Measurements from ENCODE around the gene PPIL6. TPM values are rescaled to one million over a fixed set of nuclear protein-coding genes. Genes with fewer than 3 reads are reported as not detected.

The PPIL6 gene
- polyA plus RNA-seq, 1 experiment, result 0.83 TPM

- Histone ChIP-seq H3K9me3 (ENCODE audit: control insufficient read depth, insufficient read depth, low read length) (no peaks in the 10 kb centered on the region), H3K27me3 (ENCODE audit: control insufficient read depth, insufficient read depth, low read length) (no peaks in the 10 kb centered on the region), H3K4me3 (ENCODE audit: low read depth, low read length) (no peak overlapping the region), H3K27ac (ENCODE audit: low read depth, low read length) (no peak overlapping the region)
- ChIA-PET POLR2A (no interaction called here), CTCF (no interaction called here)
- TF ChIP-seq, protein P1, sequence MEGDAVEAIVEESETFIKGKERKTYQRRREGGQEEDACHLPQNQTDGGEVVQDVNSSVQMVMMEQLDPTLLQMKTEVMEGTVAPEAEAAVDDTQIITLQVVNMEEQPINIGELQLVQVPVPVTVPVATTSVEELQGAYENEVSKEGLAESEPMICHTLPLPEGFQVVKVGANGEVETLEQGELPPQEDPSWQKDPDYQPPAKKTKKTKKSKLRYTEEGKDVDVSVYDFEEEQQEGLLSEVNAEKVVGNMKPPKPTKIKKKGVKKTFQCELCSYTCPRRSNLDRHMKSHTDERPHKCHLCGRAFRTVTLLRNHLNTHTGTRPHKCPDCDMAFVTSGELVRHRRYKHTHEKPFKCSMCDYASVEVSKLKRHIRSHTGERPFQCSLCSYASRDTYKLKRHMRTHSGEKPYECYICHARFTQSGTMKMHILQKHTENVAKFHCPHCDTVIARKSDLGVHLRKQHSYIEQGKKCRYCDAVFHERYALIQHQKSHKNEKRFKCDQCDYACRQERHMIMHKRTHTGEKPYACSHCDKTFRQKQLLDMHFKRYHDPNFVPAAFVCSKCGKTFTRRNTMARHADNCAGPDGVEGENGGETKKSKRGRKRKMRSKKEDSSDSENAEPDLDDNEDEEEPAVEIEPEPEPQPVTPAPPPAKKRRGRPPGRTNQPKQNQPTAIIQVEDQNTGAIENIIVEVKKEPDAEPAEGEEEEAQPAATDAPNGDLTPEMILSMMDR (IDR thresholded peaks at IDR 0.05; ENCODE audit: low read depth, low read length), result no peak
- no peak for DNase-seq (ENCODE audit: low read depth, low spot score)
Measured at GRCh38 chr6:109424946-109425345, 15.5 kb downstream of the PPIL6 start.

DNA sequence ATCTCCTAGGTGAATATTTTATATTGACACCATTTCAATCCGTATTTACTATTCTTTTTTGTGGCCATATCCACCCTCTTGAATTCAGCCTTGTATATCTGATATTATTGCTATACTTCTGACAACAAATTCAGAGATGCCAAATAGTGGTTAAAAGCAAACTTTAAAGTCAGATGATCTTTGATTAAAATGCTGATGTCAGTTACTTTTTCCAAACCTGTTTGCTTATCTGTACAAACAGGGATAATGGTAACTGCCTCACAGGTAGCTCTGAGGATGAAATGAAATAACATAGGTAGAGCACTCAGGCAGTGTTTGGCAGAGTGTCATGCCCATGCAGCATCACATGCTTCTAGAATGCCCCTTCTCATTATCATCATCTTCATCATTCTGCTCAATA lies 19.2 kb downstream of the PPIL6 start:
- ChIA-PET CTCF (no interaction called here), POLR2A (no interaction called here)
- TF ChIP-seq, protein P1 (IDR thresholded peaks at IDR 0.05; ENCODE audit: low read depth, low read length), result no peak
- Histone ChIP-seq H3K4me3 (ENCODE audit: low read depth, low read length) (no peak overlapping the region), H3K27ac (ENCODE audit: low read depth, low read length) (no peak overlapping the region), H3K9me3 (ENCODE audit: control insufficient read depth, insufficient read depth, low read length) (no peaks in the 10 kb centered on the region), H3K27me3 (ENCODE audit: control insufficient read depth, insufficient read depth, low read length) (no peaks in the 10 kb centered on the region)
- DNase-seq (ENCODE audit: low read depth, low spot score), result no peak

- CTCF ChIA-PET, result no interaction called here
Measured at GRCh38 chr6:109420751-109421150, 19.7 kb downstream of the PPIL6 start.

DNA sequence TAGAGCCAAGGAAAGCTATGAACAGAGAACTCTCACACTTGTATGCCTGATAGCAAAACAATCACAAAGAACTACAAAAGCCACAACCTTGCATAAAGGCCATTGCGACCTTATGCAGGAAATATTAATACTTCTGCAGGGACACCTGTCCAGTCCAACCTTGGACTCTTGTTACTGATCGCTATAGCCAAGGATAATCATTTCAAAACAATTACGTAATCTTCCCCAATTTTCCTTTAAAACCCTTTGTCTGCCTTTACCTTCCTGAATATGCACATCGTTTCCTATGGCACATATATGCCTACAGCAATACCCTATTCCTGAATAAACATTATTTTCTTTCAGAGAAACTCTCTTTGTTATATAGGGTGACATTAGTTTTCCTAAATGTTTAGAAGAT lies 22.8 kb downstream of the PPIL6 start:
- no peak for DNase-seq (ENCODE audit: low read depth, low spot score)
- CTCF ChIA-PET, result interaction anchor here (0.6 kb wide), 1 partner anchor 27 kb away, joined by 3 read pairs; no protein-coding TSS in a partner anchor
- H3K27me3 ChIP-seq (ENCODE audit: control insufficient read depth, insufficient read depth, low read length), result peaks cover 2% of the 10 kb centered on the region
- H3K27ac ChIP-seq (ENCODE audit: low read depth, low read length), result no peak overlapping the region
- H3K4me3 ChIP-seq (ENCODE audit: low read depth, low read length), result no peak overlapping the region
- H3K9me3 ChIP-seq (ENCODE audit: control insufficient read depth, insufficient read depth, low read length), result no peaks in the 10 kb centered on the region
- TF ChIP-seq, protein P1 (IDR thresholded peaks at IDR 0.05; ENCODE audit: low read depth, low read length), result no peak
- POLR2A ChIA-PET, result no interaction called here

More at GRCh38 chr6:109420751-109421150, 19.7 kb downstream of the PPIL6 start:
- DNase-seq (ENCODE audit: low read depth, low spot score), result no peak
- no peak overlapping the region for H3K4me3 ChIP-seq (ENCODE audit: low read depth, low read length)
- H3K9me3 ChIP-seq (ENCODE audit: control insufficient read depth, insufficient read depth, low read length), result no peaks in the 10 kb centered on the region
- TF ChIP-seq, protein P1 (IDR thresholded peaks at IDR 0.05; ENCODE audit: low read depth, low read length), result no peak
- POLR2A ChIA-PET, result no interaction called here
- H3K27ac ChIP-seq (ENCODE audit: low read depth, low read length), result no peak overlapping the region
- H3K27me3 ChIP-seq (ENCODE audit: control insufficient read depth, insufficient read depth, low read length), result no peaks in the 10 kb centered on the region

DNA sequence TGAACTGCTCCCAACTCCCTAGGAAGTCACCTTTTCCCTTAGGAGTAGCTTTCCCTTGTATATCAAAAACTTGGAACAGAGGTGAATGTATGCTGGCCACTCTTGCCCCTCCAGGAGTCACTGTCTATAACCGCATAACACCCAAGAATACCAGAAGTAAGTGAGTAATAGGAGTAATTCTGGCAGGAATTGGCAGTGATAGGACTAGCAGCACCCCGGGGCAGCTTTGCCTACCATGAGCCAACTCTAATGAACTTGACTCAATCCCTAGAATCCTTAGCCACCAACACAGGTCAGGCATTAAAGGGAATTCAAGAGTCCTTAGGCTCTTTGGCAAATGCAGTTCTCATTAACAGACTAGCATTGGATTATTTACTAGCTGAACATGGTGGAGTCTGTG lies 29.4 kb downstream of the PPIL6 start:
- TF ChIP-seq, protein P1 (IDR thresholded peaks at IDR 0.05; ENCODE audit: low read depth, low read length), result no peak
- Histone ChIP-seq H3K4me3 (ENCODE audit: low read depth, low read length) (no peak overlapping the region), H3K9me3 (ENCODE audit: control insufficient read depth, insufficient read depth, low read length) (no peaks in the 10 kb centered on the region), H3K27me3 (ENCODE audit: control insufficient read depth, insufficient read depth, low read length) (peaks cover 13% of the 10 kb centered on the region), H3K27ac (ENCODE audit: low read depth, low read length) (no peak overlapping the region)
- CTCF ChIA-PET, result no interaction called here
- no peak for DNase-seq (ENCODE audit: low read depth, low spot score)
- POLR2A ChIA-PET, result no interaction called here
